ENCODE results near the gene THBS2.

GRCh38 chr6:169232507-169232931 is 21.1 kb downstream of the THBS2 start:
- TF ChIP-seq CTCF (IDR thresholded peaks at IDR 0.05 in 4 of 5, conservative IDR thresholded peaks at IDR 0.05 in 1 of 5) (no peak), POLR2A (IDR thresholded peaks at IDR 0.05) (no peak)
